GM12875 (cell line): ENCODE results near the gene DNAJC12.

Experiments
- H3K4me3 ChIP-seq: one replicate; pipeline ENCODE4 v1.5.1; 2011; ENCODE audit warnings: low read depth, low read length, control low read depth
- TF ChIP-seq, protein P1 (sequence below): IDR thresholded peaks from 2 replicates; pipeline ENCODE4 v1.5.1; 2011; ENCODE audit warnings: low read depth, mild to moderate bottlenecking, control low read depth, inconsistent platforms, low read length, moderate library complexity, borderline replicate concordance; ENCODE audit not compliant: insufficient read depth

Gene DNAJC12

DNA sequence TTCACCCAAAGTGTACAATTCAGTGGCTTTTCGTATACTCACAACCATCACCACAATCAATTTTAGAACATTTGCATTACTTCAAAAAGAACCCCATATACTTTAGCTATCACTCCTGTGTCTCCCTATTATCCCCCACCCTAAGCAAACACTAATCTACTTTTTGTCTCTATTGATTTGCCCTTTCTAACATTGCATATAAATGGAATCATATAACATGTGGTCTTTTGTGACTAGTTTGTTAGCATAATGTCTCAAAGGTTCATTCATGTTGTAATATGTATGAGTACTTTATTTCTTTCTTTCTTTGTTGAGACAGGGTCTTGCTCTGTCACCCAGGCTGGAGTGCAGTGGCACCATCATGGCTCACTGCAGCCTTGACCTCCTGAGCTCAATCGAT lies 21.0 kb upstream of the DNAJC12 start:
- H3K4me3 ChIP-seq = no peak overlapping the region
- TF ChIP-seq, protein P1, sequence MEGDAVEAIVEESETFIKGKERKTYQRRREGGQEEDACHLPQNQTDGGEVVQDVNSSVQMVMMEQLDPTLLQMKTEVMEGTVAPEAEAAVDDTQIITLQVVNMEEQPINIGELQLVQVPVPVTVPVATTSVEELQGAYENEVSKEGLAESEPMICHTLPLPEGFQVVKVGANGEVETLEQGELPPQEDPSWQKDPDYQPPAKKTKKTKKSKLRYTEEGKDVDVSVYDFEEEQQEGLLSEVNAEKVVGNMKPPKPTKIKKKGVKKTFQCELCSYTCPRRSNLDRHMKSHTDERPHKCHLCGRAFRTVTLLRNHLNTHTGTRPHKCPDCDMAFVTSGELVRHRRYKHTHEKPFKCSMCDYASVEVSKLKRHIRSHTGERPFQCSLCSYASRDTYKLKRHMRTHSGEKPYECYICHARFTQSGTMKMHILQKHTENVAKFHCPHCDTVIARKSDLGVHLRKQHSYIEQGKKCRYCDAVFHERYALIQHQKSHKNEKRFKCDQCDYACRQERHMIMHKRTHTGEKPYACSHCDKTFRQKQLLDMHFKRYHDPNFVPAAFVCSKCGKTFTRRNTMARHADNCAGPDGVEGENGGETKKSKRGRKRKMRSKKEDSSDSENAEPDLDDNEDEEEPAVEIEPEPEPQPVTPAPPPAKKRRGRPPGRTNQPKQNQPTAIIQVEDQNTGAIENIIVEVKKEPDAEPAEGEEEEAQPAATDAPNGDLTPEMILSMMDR = no peak

- no peak overlapping the region for H3K4me3 ChIP-seq
- TF ChIP-seq, protein P1 = no peak
Measured at GRCh38 chr10:67853512-67853911, 15.5 kb upstream of the DNAJC12 start.

DNA sequence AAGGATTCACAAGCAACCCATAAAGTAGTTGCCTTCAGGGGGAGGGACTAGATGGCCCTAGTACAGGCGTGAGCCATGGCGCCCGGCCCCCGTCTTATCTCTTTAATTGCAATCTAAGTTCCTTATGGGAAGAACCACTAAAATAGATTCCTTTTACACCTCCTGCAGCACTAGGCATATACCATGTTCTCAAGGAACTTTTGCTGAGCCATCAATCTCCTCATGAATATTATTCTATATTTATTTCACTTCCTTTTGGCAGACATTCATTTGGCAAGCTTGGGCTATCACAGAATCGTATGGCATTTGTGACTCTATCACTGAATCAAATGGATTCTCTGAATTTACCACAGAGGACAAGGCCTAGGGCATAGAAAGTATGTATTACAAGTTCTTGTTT lies 14.8 kb upstream of the DNAJC12 start:
- TF ChIP-seq, protein P1 = no peak
- H3K4me3 ChIP-seq = no peak overlapping the region

DNA sequence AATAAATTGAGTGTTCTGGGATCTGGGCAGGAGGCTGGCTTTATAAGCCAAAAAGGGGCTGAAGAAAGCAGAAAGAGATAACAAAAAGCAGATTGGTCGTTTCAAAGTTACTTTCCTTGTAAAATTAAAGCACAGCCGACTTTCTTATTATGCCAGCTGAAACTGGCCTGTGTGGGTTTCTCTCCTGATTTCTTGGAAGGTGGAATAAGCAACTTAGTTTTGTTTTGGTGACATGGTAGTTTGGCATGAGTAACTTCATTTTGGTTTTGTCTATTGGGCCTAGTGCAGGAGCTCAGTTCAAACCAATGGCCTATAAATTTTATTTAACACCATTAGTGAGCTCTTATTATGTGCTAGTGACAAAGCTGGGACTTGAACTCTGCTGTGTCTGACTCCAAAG lies 13.2 kb upstream of the DNAJC12 start:
- no peak overlapping the region for H3K4me3 ChIP-seq
- TF ChIP-seq, protein P1 = no peak

DNA sequence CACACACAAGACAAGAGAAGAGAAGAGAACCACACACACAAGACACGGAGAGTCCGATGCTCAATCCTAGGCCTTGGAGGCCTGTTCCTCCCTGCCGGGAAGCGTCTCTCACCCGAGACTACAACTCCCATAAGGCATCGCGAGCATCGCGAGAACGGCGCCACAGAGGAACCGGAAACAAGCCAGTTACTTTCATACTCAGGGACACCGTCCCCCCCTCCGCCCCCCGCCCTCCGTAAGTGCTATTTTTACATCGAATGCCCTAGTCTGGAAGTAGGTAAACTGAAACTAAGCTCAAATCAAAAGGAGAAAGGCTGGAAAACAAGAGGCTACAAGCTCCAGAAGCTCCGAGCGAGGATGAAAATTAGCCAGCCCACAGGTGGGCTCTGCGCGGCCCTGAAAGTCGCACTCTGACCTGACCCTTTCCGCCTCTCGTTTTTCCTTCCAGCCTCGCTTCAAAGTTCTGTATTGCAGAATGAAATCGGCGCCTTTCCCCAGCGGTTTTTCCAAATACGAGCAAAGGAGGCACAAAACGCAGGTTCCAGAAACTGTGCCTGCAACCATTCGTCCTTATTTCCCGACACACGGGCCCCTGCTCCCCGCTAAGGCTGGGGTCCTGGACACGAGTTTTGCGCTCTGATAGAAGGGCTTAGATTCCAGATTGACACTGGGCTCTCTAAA lies 11.5 kb upstream of the DNAJC12 start:
- peak overlapping the region; percentile 71 for H3K4me3 ChIP-seq
- TF ChIP-seq, protein P1 = no peak

- TF ChIP-seq, protein P1 = no peak
- H3K4me3 ChIP-seq = no peak overlapping the region
Measured at GRCh38 chr10:67843284-67843683, 5.3 kb upstream of the DNAJC12 start.

- no peak overlapping the region for H3K4me3 ChIP-seq
Measured at GRCh38 chr10:67841737-67842136, 3.7 kb upstream of the DNAJC12 start.

More at GRCh38 chr10:67841737-67842136, 3.7 kb upstream of the DNAJC12 start:
- TF ChIP-seq, protein P1 = no peak
